Stomach (tissue), 4 donors: ENCODE results near the gene TRIM10.

Experiments
- EP300 ChIP-seq: sonication (generic); formaldehyde crosslinking; IDR thresholded peaks from one replicate; pipeline ENCODE4 v1.6.1; 2017; ENCODE audit warnings: antibody characterized with exemption
- POLR2A ChIP-seq, 4 donors: fragments of 450-650 bp; IDR thresholded peaks; one replicate each; pipeline ENCODE4 v1.6.1; 2016; ENCODE audit warnings: antibody characterized with exemption in 4 of 4, control low read depth in 2 of 4, mild to moderate bottlenecking in 1 of 4, moderate library complexity in 1 of 4
- TF ChIP-seq, protein P1 (sequence below), 7 experiments: fragments of 450-650 bp in 4 of 7; fragments of 200-600 bp in 3 of 7; sonication (generic) in 3 of 7; IDR thresholded peaks; one replicate each; pipeline ENCODE4 v1.5.1; 2016 to 2019; ENCODE audit warnings: antibody characterized with exemption in 7 of 7, control low read depth in 2 of 7, mild to moderate bottlenecking in 1 of 7

DNA sequence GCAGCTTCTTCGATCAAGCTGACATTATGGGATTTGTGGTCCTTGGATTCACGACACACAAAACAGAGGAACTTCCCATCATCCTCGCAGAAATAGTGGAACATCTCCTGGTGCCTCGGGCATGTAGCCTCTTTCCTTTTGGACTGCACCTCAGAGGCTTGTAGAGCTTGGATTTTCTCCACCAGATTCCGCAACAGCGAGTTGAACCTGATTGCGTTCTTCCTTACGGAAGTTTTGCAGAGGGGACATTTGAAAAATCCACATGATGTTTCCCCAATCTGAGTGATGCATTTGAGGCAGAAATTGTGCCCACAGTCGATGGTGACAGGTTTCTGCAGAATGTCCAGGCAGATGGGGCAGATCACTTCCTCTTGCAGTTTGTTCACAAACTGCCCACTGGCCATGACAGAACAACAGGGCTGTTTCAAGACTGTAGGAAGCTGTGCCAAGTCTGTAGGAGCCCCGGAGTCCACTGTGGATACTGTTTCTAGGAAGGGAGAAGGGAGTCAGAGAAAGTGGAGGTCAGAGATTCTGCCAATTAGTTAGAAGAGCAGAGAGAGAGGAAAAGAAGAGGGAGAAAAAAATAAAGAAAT lies 48.5 kb downstream of the TRIM10 start:
- TF ChIP-seq, protein P1, sequence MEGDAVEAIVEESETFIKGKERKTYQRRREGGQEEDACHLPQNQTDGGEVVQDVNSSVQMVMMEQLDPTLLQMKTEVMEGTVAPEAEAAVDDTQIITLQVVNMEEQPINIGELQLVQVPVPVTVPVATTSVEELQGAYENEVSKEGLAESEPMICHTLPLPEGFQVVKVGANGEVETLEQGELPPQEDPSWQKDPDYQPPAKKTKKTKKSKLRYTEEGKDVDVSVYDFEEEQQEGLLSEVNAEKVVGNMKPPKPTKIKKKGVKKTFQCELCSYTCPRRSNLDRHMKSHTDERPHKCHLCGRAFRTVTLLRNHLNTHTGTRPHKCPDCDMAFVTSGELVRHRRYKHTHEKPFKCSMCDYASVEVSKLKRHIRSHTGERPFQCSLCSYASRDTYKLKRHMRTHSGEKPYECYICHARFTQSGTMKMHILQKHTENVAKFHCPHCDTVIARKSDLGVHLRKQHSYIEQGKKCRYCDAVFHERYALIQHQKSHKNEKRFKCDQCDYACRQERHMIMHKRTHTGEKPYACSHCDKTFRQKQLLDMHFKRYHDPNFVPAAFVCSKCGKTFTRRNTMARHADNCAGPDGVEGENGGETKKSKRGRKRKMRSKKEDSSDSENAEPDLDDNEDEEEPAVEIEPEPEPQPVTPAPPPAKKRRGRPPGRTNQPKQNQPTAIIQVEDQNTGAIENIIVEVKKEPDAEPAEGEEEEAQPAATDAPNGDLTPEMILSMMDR (IDR thresholded peaks at IDR 0.05) = no peak
- TF ChIP-seq EP300 = no peak
- TF ChIP-seq POLR2A (IDR thresholded peaks at IDR 0.05) = no peak
